ENCODE results near the gene SETBP1. TPM values are rescaled to one million over a fixed set of nuclear protein-coding genes. Genes with fewer than 3 reads are reported as not detected.

The SETBP1 gene
- polyA plus RNA-seq, 1 experiment: 2.9 TPM

- no peak for DNase-seq (ENCODE audit: low read depth)
- ChIA-PET POLR2A (no interaction called here), CTCF (no interaction called here)
- Histone ChIP-seq H3K27me3 (ENCODE audit: control insufficient read depth, insufficient read depth, low read length) (no peaks in the 10 kb centered on the region), H3K4me3 (ENCODE audit: low read depth, low read length) (no peak overlapping the region), H3K36me3 (ENCODE audit: control insufficient read depth, insufficient read depth, low read length) (no peaks in the 10 kb centered on the region)
- TF ChIP-seq CTCF (IDR thresholded peaks at IDR 0.05; ENCODE audit: insufficient read depth, low read depth, low read length): no peak
Measured at GRCh38 chr18:45102126-45102525, 421.4 kb downstream of the SETBP1 start.

- DNase-seq (ENCODE audit: low read depth): no peak
- POLR2A ChIA-PET: no interaction called here
- Histone ChIP-seq H3K36me3 (ENCODE audit: control insufficient read depth, insufficient read depth, low read length) (no peaks in the 10 kb centered on the region), H3K27me3 (ENCODE audit: control insufficient read depth, insufficient read depth, low read length) (no peaks in the 10 kb centered on the region), H3K4me3 (ENCODE audit: low read depth, low read length) (no peak overlapping the region)
- CTCF ChIA-PET: no interaction called here
- TF ChIP-seq CTCF (IDR thresholded peaks at IDR 0.05; ENCODE audit: insufficient read depth, low read depth, low read length): no peak
Measured at GRCh38 chr18:45102863-45103262, 422.2 kb downstream of the SETBP1 start.

- TF ChIP-seq CTCF (IDR thresholded peaks at IDR 0.05; ENCODE audit: insufficient read depth, low read depth, low read length): no peak
- DNase-seq (ENCODE audit: low read depth): no peak
- CTCF ChIA-PET: no interaction called here
Measured at GRCh38 chr18:45103319-45104048, 422.8 kb downstream of the SETBP1 start.

GRCh38 chr18:45104049-45104395 lies 423.3 kb downstream of the SETBP1 start:
- Histone ChIP-seq H3K27me3 (ENCODE audit: control insufficient read depth, insufficient read depth, low read length) (no peaks in the 10 kb centered on the region), H3K36me3 (ENCODE audit: control insufficient read depth, insufficient read depth, low read length) (no peaks in the 10 kb centered on the region), H3K4me3 (ENCODE audit: low read depth, low read length) (no peak overlapping the region)
- CTCF ChIA-PET: no interaction called here
- POLR2A ChIA-PET: no interaction called here
- TF ChIP-seq CTCF (IDR thresholded peaks at IDR 0.05; ENCODE audit: insufficient read depth, low read depth, low read length): no peak
- DNase-seq (ENCODE audit: low read depth): no peak

More at GRCh38 chr18:45103319-45104048, 422.8 kb downstream of the SETBP1 start:
- Histone ChIP-seq H3K4me3 (ENCODE audit: low read depth, low read length) (no peak overlapping the region), H3K36me3 (ENCODE audit: control insufficient read depth, insufficient read depth, low read length) (no peaks in the 10 kb centered on the region), H3K27me3 (ENCODE audit: control insufficient read depth, insufficient read depth, low read length) (no peaks in the 10 kb centered on the region)
- POLR2A ChIA-PET: no interaction called here

GRCh38 chr18:45106331-45106774 lies 425.7 kb downstream of the SETBP1 start:
- no peaks in the 10 kb centered on the region for H3K27me3 ChIP-seq (ENCODE audit: control insufficient read depth, insufficient read depth, low read length)
- CTCF ChIA-PET: interaction anchor here (1.4 kb wide), 1 partner anchor 106 kb away, joined by 4 read pairs; no protein-coding TSS in a partner anchor
- H3K36me3 ChIP-seq (ENCODE audit: control insufficient read depth, insufficient read depth, low read length): no peaks in the 10 kb centered on the region
- no peak overlapping the region for H3K4me3 ChIP-seq (ENCODE audit: low read depth, low read length)
- TF ChIP-seq CTCF (IDR thresholded peaks at IDR 0.05; ENCODE audit: insufficient read depth, low read depth, low read length): no peak
- POLR2A ChIA-PET: no interaction called here
- peak; percentile 26 for DNase-seq (ENCODE audit: low read depth)

All from BJ (cell line).